ENCODE measurements around the gene DNER.

The DNER gene

DNA sequence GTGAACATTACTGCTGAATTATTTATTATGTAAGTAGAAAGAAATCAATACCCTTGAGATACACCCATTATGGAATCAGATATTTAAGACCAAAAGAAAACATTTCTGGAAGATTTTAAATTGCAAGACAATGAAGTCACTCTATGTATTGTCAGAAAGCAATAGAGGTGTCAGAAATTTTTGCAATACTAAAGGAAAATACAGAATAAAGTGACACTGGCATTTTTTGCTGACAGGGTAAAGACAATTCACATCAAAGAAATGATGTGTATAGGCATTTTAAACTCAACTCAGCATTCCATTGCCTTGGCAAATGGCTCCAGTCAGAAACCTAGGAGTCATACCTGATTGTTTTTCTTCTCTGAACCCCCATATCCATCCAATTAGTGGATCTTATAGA lies 252.2 kb downstream of the DNER start:
- H3K4me3 ChIP-seq (ENCODE audit: low read depth, low read length) = no peak overlapping the region
- TF ChIP-seq, protein P1, sequence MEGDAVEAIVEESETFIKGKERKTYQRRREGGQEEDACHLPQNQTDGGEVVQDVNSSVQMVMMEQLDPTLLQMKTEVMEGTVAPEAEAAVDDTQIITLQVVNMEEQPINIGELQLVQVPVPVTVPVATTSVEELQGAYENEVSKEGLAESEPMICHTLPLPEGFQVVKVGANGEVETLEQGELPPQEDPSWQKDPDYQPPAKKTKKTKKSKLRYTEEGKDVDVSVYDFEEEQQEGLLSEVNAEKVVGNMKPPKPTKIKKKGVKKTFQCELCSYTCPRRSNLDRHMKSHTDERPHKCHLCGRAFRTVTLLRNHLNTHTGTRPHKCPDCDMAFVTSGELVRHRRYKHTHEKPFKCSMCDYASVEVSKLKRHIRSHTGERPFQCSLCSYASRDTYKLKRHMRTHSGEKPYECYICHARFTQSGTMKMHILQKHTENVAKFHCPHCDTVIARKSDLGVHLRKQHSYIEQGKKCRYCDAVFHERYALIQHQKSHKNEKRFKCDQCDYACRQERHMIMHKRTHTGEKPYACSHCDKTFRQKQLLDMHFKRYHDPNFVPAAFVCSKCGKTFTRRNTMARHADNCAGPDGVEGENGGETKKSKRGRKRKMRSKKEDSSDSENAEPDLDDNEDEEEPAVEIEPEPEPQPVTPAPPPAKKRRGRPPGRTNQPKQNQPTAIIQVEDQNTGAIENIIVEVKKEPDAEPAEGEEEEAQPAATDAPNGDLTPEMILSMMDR (IDR thresholded peaks at IDR 0.05; ENCODE audit: insufficient read depth, low read length, missing control alignments) = no peak
- CTCF ChIA-PET = no interaction called here
- POLR2A ChIA-PET = no interaction called here
- no peak for DNase-seq (ENCODE audit: low read depth, low spot score)

DNA sequence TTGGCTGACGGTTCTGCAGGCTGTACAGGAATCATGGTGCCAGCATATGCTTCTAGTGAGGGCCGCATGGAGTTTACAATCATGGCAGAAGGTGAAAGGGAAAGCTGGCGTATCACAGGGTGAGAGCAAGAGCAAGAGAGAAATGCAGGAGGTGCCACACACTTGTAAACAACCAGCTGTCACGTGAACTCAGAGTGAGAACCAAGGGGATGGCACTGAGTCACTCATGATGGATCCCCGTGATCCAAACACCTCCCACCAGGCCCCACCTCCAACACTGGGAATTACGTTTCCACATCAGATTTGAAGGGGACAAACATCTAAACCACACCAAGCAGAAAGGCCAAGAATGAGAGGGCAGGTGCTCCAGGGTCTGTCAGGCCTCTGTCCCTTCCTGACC lies 258.3 kb downstream of the DNER start:
- no peak for DNase-seq (ENCODE audit: low read depth, low spot score)
- ChIA-PET CTCF (no interaction called here), POLR2A (no interaction called here)
- TF ChIP-seq, protein P1 (IDR thresholded peaks at IDR 0.05; ENCODE audit: insufficient read depth, low read length, missing control alignments) = no peak
- H3K4me3 ChIP-seq (ENCODE audit: low read depth, low read length) = no peak overlapping the region

DNA sequence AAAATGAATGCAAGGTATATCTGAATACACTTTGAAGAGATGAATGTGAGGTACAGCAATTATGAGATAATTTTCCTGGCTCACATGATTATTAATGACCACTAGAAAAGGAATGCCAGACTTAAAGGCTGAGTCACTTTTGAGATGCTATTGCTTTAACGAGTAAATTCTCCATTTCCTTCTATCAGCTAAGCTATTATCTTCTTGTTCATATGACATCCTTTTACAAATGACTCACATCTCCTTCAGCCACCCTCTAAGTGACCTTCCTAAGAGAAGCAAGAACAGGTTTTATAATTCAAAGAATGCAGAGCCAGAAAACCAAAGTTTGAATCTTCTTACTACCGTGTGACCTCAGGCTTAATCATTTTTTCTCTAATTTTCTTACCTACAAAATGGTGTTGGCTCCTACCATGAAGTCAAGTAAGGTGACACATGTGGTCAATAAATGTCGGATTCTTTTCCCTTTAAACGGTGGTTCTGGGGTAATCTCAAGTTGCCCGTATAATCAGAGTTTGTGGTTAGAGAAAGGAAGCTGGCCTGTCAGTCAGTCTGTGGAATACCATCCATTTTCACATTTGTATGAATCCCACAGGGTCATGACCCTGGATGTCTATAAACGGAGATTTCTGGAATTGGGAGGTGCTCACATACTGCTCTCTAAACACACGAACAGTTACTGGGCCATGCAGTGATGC lies 259.3 kb downstream of the DNER start:
- peak; percentile 12 for DNase-seq (ENCODE audit: low read depth, low spot score)
- no peak overlapping the region for H3K4me3 ChIP-seq (ENCODE audit: low read depth, low read length)
- TF ChIP-seq, protein P1 (IDR thresholded peaks at IDR 0.05; ENCODE audit: insufficient read depth, low read length, missing control alignments) = no peak
- CTCF ChIA-PET = no interaction called here
- POLR2A ChIA-PET = no interaction called here

DNA sequence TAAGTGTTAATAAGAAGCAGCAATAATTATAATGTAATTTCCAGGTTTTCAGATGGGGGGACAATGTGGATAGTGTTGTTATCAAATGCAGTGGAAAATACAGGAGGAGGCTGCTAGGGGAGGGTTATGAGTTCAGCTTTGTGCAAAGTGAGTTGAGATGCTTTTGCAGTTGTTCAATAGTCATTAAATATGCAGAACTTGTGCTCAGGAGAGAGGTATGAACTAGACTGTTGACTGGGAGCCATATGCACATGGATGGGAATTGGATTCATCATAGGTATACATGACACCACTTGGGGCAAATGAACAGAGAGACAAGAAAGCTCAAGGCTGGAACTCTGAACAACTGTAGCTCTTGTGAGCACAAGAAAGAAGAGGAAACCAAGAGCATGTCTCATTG lies 261.1 kb downstream of the DNER start:
- TF ChIP-seq, protein P1 (IDR thresholded peaks at IDR 0.05; ENCODE audit: insufficient read depth, low read length, missing control alignments) = no peak
- ChIA-PET CTCF (no interaction called here), POLR2A (no interaction called here)
- H3K4me3 ChIP-seq (ENCODE audit: low read depth, low read length) = no peak overlapping the region
- DNase-seq (ENCODE audit: low read depth, low spot score) = no peak

DNA sequence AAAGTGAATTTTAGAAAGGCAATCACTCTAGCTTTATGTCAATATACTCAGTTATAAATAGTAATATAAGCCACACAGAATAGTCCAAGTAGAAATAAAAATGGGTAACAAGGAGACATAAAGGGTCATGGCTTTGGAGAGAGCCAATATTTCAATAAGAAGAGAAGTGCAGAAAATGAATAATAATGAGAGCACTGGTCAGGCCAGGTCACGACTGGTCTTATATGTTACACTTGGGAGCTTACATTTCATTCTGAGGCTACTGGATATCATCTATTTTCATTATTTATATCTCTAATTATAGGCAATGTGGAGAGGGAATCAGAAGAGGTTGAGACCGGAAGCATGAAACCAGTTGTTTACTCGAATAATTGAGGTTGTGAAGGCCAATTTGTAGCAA lies 262.5 kb downstream of the DNER start:
- TF ChIP-seq, protein P1 (IDR thresholded peaks at IDR 0.05; ENCODE audit: insufficient read depth, low read length, missing control alignments) = no peak
- no peak for DNase-seq (ENCODE audit: low read depth, low spot score)
- no peak overlapping the region for H3K4me3 ChIP-seq (ENCODE audit: low read depth, low read length)
- CTCF ChIA-PET = no interaction called here
- POLR2A ChIA-PET = no interaction called here

DNA sequence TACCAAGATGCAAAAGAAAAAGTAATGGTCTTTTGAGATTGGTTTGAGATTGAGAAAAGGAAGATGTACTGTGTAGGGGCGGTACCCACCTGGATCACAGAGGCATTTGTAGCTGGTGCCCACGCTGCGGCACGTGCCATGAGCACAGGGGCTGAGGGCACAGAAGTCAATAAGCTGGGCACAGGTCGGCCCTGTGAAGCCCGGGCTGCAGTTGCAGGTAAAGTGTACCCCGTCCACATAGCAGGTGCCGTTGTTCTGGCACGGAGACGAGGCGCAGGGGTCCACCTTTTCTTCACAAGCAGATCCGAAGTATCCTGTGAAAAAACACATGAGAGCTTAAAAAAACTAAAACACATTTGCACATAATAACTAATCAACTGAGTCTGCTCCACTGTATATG lies 267.1 kb downstream of the DNER start:
- POLR2A ChIA-PET = no interaction called here
- no peak overlapping the region for H3K4me3 ChIP-seq (ENCODE audit: low read depth, low read length)
- TF ChIP-seq, protein P1 (IDR thresholded peaks at IDR 0.05; ENCODE audit: insufficient read depth, low read length, missing control alignments) = no peak
- no peak for DNase-seq (ENCODE audit: low read depth, low spot score)
- CTCF ChIA-PET = no interaction called here
